ENCODE measurements around the gene FGGY. TPM values are rescaled to one million over a fixed set of nuclear protein-coding genes. Genes with fewer than 3 reads are reported as not detected.

The FGGY gene
- total RNA-seq, 1 experiment from 2014 or later: 17.8 TPM

- H3K79me2 ChIP-seq (ENCODE audit: low read depth): no peaks in the 10 kb centered on the region
- no peak for DNase-seq
- H3K4me3 ChIP-seq: no peak overlapping the region
- CTCF ChIA-PET: no interaction called here
- H3K4me2 ChIP-seq: no peak overlapping the region
- no peak overlapping the region for H2AFZ ChIP-seq
- H3K4me1 ChIP-seq (replicated peaks; ENCODE audit: insufficient read depth): no peaks in the 10 kb centered on the region
- H3F3A ChIP-seq (ENCODE audit: insufficient read depth, low read depth): no peaks in the 10 kb centered on the region
- H3K27ac ChIP-seq: no peak overlapping the region
- intact Hi-C loops (cut with micrococcal nuclease; ENCODE audit: unreplicated experiment): no loop called here
- no peaks in the 10 kb centered on the region for H3K27me3 ChIP-seq (ENCODE audit: insufficient read depth, low read depth)
- TF ChIP-seq CTCF (conservative IDR thresholded peaks at IDR 0.05): no peak
- TF ChIP-seq EZH2 (IDR thresholded peaks at IDR 0.05; ENCODE audit: low read depth): no peak
- no peaks in the 10 kb centered on the region for H3K36me3 ChIP-seq (ENCODE audit: low read depth)
- no peaks in the 10 kb centered on the region for H3K9me3 ChIP-seq (ENCODE audit: insufficient read depth, low read depth)
- H4K20me1 ChIP-seq (ENCODE audit: insufficient read depth): no peaks in the 10 kb centered on the region
- BruUV-seq (replicated peaks): no TSS peak
- POLR2A ChIA-PET (ENCODE audit: unreplicated experiment): no interaction called here
- H3K9me2 ChIP-seq (ENCODE audit: insufficient read depth): no peaks in the 10 kb centered on the region
Observed at GRCh38 chr1:59399642-59400041, 102.7 kb downstream of the FGGY start.

- Histone ChIP-seq H3K27me3 (ENCODE audit: insufficient read depth, low read depth) (no peaks in the 10 kb centered on the region), H3K27ac (no peak overlapping the region), H3K9me2 (ENCODE audit: insufficient read depth) (no peaks in the 10 kb centered on the region), H2AFZ (no peak overlapping the region), H3K9me3 (ENCODE audit: insufficient read depth, low read depth) (no peaks in the 10 kb centered on the region), H3K4me1 (replicated peaks; ENCODE audit: insufficient read depth) (no peaks in the 10 kb centered on the region), H3K79me2 (ENCODE audit: low read depth) (no peaks in the 10 kb centered on the region), H4K20me1 (ENCODE audit: insufficient read depth) (no peaks in the 10 kb centered on the region), H3K4me3 (no peak overlapping the region), H3K36me3 (ENCODE audit: low read depth) (no peaks in the 10 kb centered on the region), H3F3A (ENCODE audit: insufficient read depth, low read depth) (no peaks in the 10 kb centered on the region), H3K4me2 (no peak overlapping the region)
- POLR2A ChIA-PET (ENCODE audit: unreplicated experiment): no interaction called here
- BruUV-seq (replicated peaks): no TSS peak
- CTCF ChIA-PET: no interaction called here
- intact Hi-C loops (cut with micrococcal nuclease; ENCODE audit: unreplicated experiment): no loop called here
- no peak for DNase-seq
- no peak for TF ChIP-seq CTCF (conservative IDR thresholded peaks at IDR 0.05)
Observed at GRCh38 chr1:59401581-59401980, 104.7 kb downstream of the FGGY start.

GRCh38 chr1:59404796-59405195 lies 107.9 kb downstream of the FGGY start:
- TF ChIP-seq CTCF (conservative IDR thresholded peaks at IDR 0.05): no peak
- no peak for TF ChIP-seq EZH2 (IDR thresholded peaks at IDR 0.05; ENCODE audit: low read depth)
- intact Hi-C loops (cut with micrococcal nuclease; ENCODE audit: unreplicated experiment): no loop called here

More at GRCh38 chr1:59404796-59405195, 107.9 kb downstream of the FGGY start:
- Histone ChIP-seq H3K27ac (no peak overlapping the region), H3K36me3 (ENCODE audit: low read depth) (no peaks in the 10 kb centered on the region), H3K9me3 (ENCODE audit: insufficient read depth, low read depth) (no peaks in the 10 kb centered on the region), H3K4me3 (no peak overlapping the region), H2AFZ (no peak overlapping the region), H3K4me2 (no peak overlapping the region), H3K9me2 (ENCODE audit: insufficient read depth) (no peaks in the 10 kb centered on the region), H4K20me1 (ENCODE audit: insufficient read depth) (no peaks in the 10 kb centered on the region), H3K4me1 (replicated peaks; ENCODE audit: insufficient read depth) (no peaks in the 10 kb centered on the region), H3F3A (ENCODE audit: insufficient read depth, low read depth) (no peaks in the 10 kb centered on the region), H3K79me2 (ENCODE audit: low read depth) (no peaks in the 10 kb centered on the region), H3K27me3 (ENCODE audit: insufficient read depth, low read depth) (no peaks in the 10 kb centered on the region)
- POLR2A ChIA-PET (ENCODE audit: unreplicated experiment): no interaction called here
- CTCF ChIA-PET: no interaction called here
- DNase-seq: no peak
- BruUV-seq (replicated peaks): no TSS peak
